Mammary epithelial cell (primary cell): ENCODE measurements around the gene MYMK.

Experiments
- CTCF ChIP-seq, 2 donors: IDR thresholded peaks in 1 of 2; conservative IDR thresholded peaks in 1 of 2; 2 replicates each; pipeline ENCODE4 v1.5.1; 2011 to 2012; ENCODE audit warnings: inconsistent platforms in 2 of 2, low read length in 2 of 2, mild to moderate bottlenecking in 2 of 2, control low read depth in 1 of 2, low read depth in 1 of 2; ENCODE audit not compliant: insufficient read depth in 1 of 2; ENCODE audit errors: extremely low read depth in 1 of 2
- EZH2 ChIP-seq: IDR thresholded peaks from 2 replicates; pipeline ENCODE4 v1.6.1; 2012; ENCODE audit warnings: low read length, inconsistent platforms, borderline replicate concordance

- TF ChIP-seq CTCF (conservative IDR thresholded peaks at IDR 0.05 in 1 of 2, IDR thresholded peaks at IDR 0.05 in 1 of 2; ENCODE audit: extremely low read depth in 1 of 2, insufficient read depth in 1 of 2, low read depth in 1 of 2, low read length in 2 of 2), result no peak
- no peak for TF ChIP-seq EZH2
Observed at GRCh38 chr9:133560311-133560710, 35.6 kb upstream of the MYMK start.
